GM19099 (cell line): Measurements from ENCODE around the gene VDR.

Experiments used
- POLR2A ChIP-seq: IDR thresholded peaks from 3 replicates; pipeline ENCODE4 v1.6.1; 2011; ENCODE audit warnings: low read depth; ENCODE audit not compliant: insufficient read length; ENCODE audit errors: extremely low read depth

Gene VDR

DNA sequence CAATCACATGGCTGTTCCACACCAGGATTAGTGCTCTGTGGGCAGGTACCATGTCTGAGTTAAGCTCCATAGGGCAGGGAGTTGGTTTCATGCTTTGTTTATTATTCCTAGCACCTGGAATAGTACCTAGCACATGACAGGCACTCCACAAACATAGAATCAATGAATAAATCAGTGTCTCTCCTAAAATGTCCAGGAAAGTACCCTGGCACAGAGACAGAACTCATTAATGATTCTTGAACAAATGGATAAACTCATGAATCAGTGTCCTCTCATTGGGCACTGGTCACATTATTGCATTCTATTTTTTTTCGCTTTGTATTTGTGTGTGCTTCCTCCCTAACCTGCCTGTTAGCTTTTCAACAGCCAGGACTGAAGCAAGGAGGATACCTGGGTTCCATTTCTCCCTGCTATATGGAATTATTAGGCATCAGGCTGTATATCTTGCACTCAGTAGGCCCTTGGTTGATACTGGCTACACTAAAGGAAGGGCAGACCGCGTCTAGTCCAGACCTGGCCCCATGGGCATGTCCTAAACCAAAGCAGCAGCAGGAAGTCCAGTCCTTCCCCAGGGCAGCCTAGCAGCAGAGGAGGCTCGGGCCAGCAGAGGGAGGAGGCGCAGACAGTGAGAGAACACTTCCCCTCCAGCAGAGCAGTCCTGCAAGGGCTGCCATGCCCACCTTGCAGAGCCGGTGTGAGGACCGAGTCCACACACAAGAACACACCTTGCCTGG is 103.5 kb downstream of the VDR start:
- TF ChIP-seq POLR2A: no peak

DNA sequence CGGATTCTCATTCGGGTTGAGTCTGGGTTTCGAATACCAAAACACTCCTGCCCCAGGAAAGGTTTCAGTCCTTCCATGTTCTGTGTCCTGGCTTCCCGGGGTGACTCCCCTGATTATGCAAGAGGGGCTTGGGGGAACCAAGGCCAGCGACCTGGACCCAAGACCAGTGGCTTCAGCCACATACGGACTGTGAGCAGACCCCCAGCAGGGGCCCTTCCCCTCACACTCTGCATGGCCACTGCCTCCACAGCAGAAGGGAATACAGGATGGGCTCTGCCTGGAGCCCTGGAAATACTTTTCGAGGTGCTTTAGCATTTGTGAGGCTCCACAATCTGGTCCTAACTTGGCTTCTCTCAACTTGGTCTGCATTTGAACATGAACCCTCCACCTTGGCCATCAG is 104.2 kb downstream of the VDR start:
- no peak for TF ChIP-seq POLR2A

DNA sequence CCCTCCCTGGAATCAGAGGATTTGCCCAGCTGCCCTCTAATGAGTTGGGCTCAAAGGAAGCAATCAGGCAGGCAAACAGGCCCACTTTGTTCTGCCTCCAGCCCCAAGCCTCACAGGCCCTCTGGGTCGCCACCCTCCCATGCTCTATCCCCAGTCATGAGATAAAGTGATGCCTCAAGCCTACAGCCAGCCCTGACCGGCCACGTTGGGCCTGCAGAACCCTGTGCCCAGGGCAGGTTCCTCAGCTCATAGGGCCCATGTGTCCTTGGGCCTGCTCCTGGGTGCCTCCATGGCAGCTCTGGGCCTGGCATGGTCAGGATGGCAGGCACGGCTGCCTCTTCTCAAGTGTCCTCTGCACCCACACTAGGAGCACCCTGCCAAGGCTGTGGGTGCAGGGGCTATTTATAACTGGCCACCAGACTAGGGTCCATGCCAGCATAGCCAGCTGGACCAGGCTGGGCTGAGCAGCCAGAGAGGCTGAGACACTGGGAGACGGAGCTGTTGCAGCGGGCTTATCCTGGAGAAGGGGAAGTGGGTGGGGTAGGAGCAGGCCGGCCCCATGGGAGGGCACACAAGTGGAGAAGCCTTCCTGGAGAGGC is 105.3 kb downstream of the VDR start:
- no peak for TF ChIP-seq POLR2A

DNA sequence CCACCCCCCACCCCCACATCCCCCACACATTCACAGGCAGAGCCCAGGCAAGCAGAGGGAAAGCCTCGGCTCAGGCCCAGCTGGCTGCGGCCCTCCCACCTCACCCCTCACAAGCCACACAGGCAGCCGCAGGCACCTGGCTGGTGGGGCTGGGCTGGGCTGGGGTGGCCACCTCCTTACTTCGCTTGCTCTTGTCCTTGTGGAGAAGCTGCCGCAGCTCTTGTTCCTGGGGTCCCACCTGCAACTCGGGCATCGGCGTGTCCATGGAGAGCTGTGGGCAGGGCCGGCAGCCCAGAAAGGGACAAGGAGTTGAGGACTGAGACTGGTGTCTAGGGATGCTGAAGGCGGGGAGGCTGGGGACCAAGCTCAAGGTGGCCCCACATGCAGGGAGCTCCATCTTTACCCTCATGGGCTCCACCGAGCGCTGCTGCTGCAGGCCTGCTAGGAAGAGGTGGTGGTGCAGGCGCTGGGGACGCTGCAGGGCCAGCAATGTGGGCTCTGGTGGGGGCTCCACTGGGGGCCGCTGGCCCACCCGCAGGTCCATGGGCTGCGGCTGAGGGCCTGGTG is 106.3 kb downstream of the VDR start:
- no peak for TF ChIP-seq POLR2A

DNA sequence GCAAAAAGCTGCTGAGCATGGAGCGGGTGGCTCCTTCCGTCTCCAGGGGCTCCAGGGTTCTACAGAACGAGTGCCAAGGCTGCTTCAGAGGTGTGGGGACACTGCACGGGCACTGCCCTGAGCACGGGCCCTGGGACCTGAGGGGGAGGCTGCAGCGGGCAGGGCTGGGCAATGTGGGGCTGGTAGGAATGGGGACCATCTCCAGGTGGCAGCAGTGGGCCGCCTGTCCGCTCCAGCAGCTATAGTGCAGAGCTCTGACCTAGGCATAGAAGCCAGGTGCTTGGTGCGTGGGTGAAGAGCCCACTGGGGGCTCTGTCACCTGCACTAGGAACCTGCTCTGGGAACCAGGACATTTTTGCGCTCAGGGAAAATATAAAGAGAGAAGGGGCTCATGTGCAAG is 107.4 kb downstream of the VDR start:
- TF ChIP-seq POLR2A: no peak

DNA sequence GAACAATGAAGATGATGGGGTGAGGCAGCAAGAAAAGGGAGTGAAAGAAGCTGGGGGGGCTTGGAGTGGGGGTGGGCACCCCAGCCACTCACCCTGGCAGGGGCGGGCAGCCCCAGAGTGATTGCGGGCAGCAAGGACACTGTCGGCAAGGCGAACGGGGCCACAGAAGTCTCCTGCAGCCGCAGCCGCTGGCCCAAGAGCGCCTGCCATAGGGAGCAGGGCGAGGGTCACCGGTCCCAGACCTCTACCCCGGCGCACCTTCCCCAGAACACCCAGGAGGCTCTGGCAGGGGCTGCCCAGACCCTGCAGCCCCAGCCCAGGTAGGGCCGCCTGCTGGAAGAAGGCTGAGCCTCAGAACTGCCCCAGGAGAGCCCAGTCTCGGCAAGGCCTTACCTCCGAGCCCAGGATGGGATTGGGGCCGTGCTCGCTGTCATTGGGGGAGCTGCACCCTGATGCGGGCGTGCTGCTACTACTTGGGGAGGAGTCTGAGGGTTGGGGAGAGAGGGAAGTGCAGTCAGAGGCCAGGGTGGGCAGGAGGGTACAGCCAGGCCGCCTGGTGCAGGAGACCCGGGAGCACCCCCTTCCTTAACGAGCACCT is 108.9 kb downstream of the VDR start:
- TF ChIP-seq POLR2A: no peak

DNA sequence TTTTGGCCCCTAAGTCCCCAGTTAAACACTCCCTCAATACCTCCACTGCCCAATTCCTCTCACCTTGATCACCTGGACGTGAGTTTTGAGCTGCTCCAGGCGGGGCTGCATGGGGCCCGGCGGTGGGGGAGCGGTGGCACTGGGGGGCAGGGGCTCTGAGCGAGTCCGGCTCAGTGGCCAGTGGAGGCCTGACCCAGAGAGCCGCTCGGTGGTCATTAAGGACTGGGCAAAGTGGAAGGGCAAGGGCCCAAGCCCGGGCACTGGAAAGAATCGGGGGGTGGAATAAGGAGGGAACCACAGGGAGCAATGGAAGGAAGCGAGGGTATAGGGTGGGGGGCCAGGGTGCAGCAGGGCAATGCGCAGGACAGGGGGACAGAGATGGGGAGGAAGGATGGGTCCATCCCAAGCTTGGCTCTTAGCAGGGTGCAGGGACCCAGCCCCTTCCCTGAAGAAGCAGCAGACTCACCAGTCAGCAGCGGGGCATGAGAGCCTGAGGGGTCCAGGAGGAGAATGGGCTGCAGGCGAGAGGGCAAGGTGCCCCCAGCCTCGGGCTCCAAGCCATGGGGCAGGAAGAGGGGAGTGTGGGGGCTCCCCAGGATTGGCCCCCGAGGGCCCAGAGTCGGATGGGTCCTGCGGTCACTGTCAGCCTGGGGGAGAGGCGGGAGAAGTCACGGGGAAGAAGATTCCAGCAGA is 109.5 kb downstream of the VDR start:
- no peak for TF ChIP-seq POLR2A

DNA sequence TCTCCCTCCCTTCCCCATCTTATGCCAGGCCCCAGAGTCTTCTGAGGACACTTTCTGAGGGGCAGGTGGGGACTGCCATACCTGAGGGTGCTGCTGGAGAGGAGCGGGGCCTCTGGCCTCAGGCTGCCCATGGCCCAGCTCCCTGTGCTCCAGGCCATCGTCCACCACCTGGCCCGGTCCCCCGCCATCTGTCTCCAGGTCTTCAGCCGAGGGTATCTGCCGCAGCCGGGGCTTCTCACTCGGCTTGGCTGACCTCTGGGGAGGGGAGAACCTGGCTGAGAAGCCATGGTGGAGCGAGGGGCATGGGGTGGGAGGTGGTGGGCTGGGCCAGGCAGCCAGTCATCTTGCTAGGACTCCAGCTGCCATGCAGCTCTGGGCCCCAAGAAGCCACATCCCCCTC is 110.1 kb downstream of the VDR start:
- no peak for TF ChIP-seq POLR2A

DNA sequence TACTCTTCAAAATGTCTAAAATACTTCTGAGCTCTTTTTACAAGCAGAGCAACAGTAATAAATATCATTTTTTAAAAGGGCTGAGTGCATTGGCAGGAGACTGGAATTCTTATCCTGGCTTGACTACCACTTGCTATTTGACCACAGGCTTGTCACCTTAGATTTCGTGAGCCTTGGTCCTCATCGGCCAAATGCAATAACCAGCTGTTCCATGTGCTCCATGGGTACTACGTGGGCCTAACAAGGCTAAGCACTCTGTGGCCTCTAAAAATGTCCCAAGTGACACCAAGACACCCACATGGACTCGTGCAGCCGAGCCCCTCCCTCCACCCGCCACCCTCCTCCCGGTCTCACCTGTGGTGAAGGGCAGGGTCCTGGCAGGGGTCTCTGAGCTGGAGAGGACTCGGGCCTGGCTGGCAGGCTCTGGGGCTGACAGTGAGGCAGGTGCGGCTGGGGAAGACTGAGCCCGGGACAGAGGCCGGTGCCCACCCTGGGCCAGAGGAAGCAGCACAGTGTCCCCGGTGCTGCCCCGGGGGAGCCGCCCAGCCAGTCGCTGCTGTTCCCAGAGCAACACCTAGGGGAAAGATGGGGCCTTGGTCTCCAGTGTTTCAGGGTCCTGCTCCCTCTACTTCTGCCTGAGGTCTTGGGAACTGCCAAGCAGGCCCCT is 111.6 kb downstream of the VDR start:
- no peak for TF ChIP-seq POLR2A

DNA sequence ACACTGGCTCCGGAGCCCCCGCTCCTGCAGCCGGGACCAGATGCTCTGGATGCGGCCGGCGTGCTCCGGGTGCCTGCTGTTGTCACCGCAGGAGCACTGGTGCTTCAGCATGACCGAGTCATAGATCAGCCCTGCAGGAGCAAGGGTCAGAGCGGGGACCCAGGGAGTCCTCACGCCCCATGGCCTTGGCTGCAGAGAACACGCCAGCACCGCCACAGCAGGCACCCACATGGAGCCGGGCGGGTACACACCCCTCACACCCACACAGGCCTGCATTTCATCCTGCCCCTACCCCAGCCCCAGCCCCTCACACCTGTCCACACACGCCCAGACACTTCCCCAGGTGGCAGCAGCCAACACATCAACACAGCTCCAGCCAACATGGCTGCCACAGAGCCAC is 112.9 kb downstream of the VDR start:
- TF ChIP-seq POLR2A: no peak
